Pancreas (tissue), 10 donors: ENCODE data around the gene ZYG11B. TPM values are rescaled to one million over a fixed set of nuclear protein-coding genes. Genes with fewer than 3 reads are reported as not detected.
"Not testable (repeated sequence)": the region's sequence is repeated elsewhere in the genome, so short reads cannot be mapped to it uniquely, and the experiment has no call there.

Experiments
- ATAC-seq, 4 donors: fragments of 200-7000 bp; cut with Tn5 transposase; one replicate each; pipeline versions ENCODE4 v1.8.0 to v1.9.1; 2020; ENCODE audit warnings: mild to moderate bottlenecking in 4 of 4, moderate library complexity in 4 of 4
- DNase-seq, 6 donors: peaks; one replicate each; pipeline ENCODE4 v3.0.0-alpha.2; 2020
- FAIRE-seq: peaks from 2 replicates; lab custom pipeline; 2012; peaks lifted over from hg19 to GRCh38; lab: Jason Lieb, UNC
- H3K27ac ChIP-seq, 4 donors: fragments of 200-600 bp; sonication (generic); 1 replicate in 3 of 4; 2 replicates in 1 of 4; pipeline versions ENCODE4 v1.5.0 to v1.8.0; 2020
- H3K27me3 ChIP-seq, 4 donors: fragments of 200-600 bp; one replicate each; pipeline ENCODE4 v1.8.0; 2021
- H3K36me3 ChIP-seq, 3 donors: fragments of 200-600 bp; sonication (generic) in 1 of 3; one replicate each; pipeline versions ENCODE4 v1.5.0 to v1.8.0; 2020 to 2021
- H3K4me1 ChIP-seq, 3 donors: fragments of 200-600 bp; one replicate each; pipeline ENCODE4 v1.8.0; 2021
- H3K4me3 ChIP-seq, 4 donors: fragments of 200-600 bp; sonication (generic) in 2 of 4; one replicate each; pipeline versions ENCODE4 v1.5.0 to v1.8.0; 2020 to 2021
- H3K9me3 ChIP-seq, 4 donors: fragments of 200-600 bp; one replicate each; pipeline ENCODE4 v1.8.0; 2021
- CTCF ChIP-seq, 4 donors: fragments of 200-600 bp; sonication (generic) in 3 of 4; IDR thresholded peaks; one replicate each; pipeline versions ENCODE4 v1.5.0 to v1.8.0; 2021; ENCODE audit warnings: antibody characterized with exemption in 4 of 4
- WGBS, 2 donors: extraction: QIAGEN DNeasy Blood & Tissue Kit; methylation state at CpG; one replicate each; pipeline ENCODE4 v1.1.7; 2013; 5-methylcytosine and 5-hydroxymethylcytosine counted together
- intact Hi-C, 3 donors: fragments of 100-400 bp; cut with DNase I; formaldehyde crosslinking; loops; one replicate each; pipeline versions ENCODE4 v1.11.1 to v1.14.2; 2022
- polyA plus RNA-seq, 2 donors: library from polyadenylated mRNA; stranded (reverse); fragments of 200-250 nt; gene quantifications; one replicate each; pipeline ENCODE4 v1.2.3, GENCODE V29; 2013
- total RNA-seq, 6 donors: library from RNA; stranded (reverse); fragmentation: NEBNext Ultra II Directional in 4 of 6; extraction: Animal tissue kit (Norgen Biotek cat#: 25700) in 4 of 6; gene quantifications; one replicate each; pipeline versions ENCODE4 v1.2.1 to v1.2.4, GENCODE V29; 2021 to 2023
- donor health status: healthy with polysubstance abuse.
- donor health status: DM: no; HTN: no; CAD: no; lungs with moderate emphysema.
- donor health status: DM: no; HTN: no; CAD: no.
- donor health status: control.
- donor health status: control.
- donor health status: Bipolar disorder and iron deficiency.
- donor health status: DM: yes; HTN: yes; CAD: no.
- donor health status: DM: no; HTN: no; CAD: no.
- donor health status: DM: no; HTN: no; CAD: no.
- donor health status: DM: yes; HTN: yes; CAD: no.

ZYG11B gene
- total and polyA plus RNA-seq, 8 donors, result 3.2 to 12.9 (median 7.2) TPM

GRCh38 chr1:52706941-52707926 lies 19.0 kb upstream of the ZYG11B start:
- no peak for ATAC-seq
- FAIRE-seq, result no peak
- H3K4me3 ChIP-seq, result no peak overlapping the region
- peaks cover 0 to 4% (median 4%) of the 10 kb centered on the region in 3 donors for H3K4me1 ChIP-seq
- no peaks in the 10 kb centered on the region for H3K36me3 ChIP-seq
- intact Hi-C loops, result loop anchor here in 1 of 3 donors (10.0 kb wide), 1 partner anchor 478 kb away; no protein-coding TSS in a partner anchor
- peak overlapping the region in 1 of 4 donors; percentile 44 for H3K27ac ChIP-seq
- WGBS, 2 donors, result 78 to 85% methylated on average over 18 of the region's 18 CpGs
- no peaks in the 10 kb centered on the region for H3K27me3 ChIP-seq
- H3K9me3 ChIP-seq, result no peaks in the 10 kb centered on the region
- no peak for TF ChIP-seq CTCF (IDR thresholded peaks at IDR 0.05)
- DNase-seq, result no peak

- peaks cover 0 to 4% (median 0%) of the 10 kb centered on the region in 3 donors for H3K4me1 ChIP-seq
- intact Hi-C loops, result loop anchor here in 1 of 3 donors (10.0 kb wide), 1 partner anchor 477 kb away; no protein-coding TSS in a partner anchor
- ATAC-seq, result peak in 3 of 4 donors; percentile 28 to 55 (median 51)
- H3K27ac ChIP-seq, result peak overlapping the region in 2 of 4 donors; percentile 5 to 44
- no peak overlapping the region for H3K4me3 ChIP-seq
- no peak for FAIRE-seq
- 64 to 69% methylated on average over 5 of the region's 5 CpGs for WGBS, 2 donors
- DNase-seq, result no peak
- no peaks in the 10 kb centered on the region for H3K36me3 ChIP-seq
- H3K27me3 ChIP-seq, result no peaks in the 10 kb centered on the region
- H3K9me3 ChIP-seq, result no peaks in the 10 kb centered on the region
- TF ChIP-seq CTCF (IDR thresholded peaks at IDR 0.05), result no peak
Observed at GRCh38 chr1:52707927-52708655, 18.2 kb upstream of the ZYG11B start.

- no peaks in the 10 kb centered on the region for H3K27me3 ChIP-seq
- no peaks in the 10 kb centered on the region for H3K4me1 ChIP-seq
- no peaks in the 10 kb centered on the region for H3K36me3 ChIP-seq
- no peak overlapping the region for H3K4me3 ChIP-seq
- no peak overlapping the region for H3K27ac ChIP-seq
- no peak for TF ChIP-seq CTCF (IDR thresholded peaks at IDR 0.05)
- no peaks in the 10 kb centered on the region for H3K9me3 ChIP-seq
- intact Hi-C loops, result loop anchor here in 1 of 3 donors (10.0 kb wide), 1 partner anchor 476 kb away; no protein-coding TSS in a partner anchor
- WGBS, 2 donors, result 44 to 66% methylated on average over 6 of the region's 6 CpGs
- no peak for FAIRE-seq
- DNase-seq, result no peak
- ATAC-seq, result no peak
Observed at GRCh38 chr1:52709016-52709415, 17.2 kb upstream of the ZYG11B start.

GRCh38 chr1:52713590-52713989 lies 12.7 kb upstream of the ZYG11B start:
- Histone ChIP-seq H3K4me1 (no peaks in the 10 kb centered on the region), H3K27ac (no peak overlapping the region), H3K27me3 (no peaks in the 10 kb centered on the region), H3K36me3 (no peaks in the 10 kb centered on the region), H3K9me3 (no peaks in the 10 kb centered on the region), H3K4me3 (no peak overlapping the region)
- DNase-seq (no peak), FAIRE-seq (no peak), ATAC-seq (no peak)
- TF ChIP-seq CTCF (IDR thresholded peaks at IDR 0.05), result no peak
- intact Hi-C loops, result no loop called here
- WGBS, 2 donors, result 83 to 90% methylated on average over 4 of the region's 4 CpGs

GRCh38 chr1:52715296-52715695 lies 11.0 kb upstream of the ZYG11B start:
- H3K4me3 ChIP-seq, FAIRE-seq, H3K36me3 ChIP-seq, DNase-seq, intact Hi-C loops, H3K4me1 ChIP-seq, ATAC-seq, H3K27me3 ChIP-seq, H3K27ac ChIP-seq, H3K9me3 ChIP-seq: not testable (repeated sequence)
- 89% methylated on average over 6 of the region's 6 CpGs for WGBS, 2 donors
